Spleen (tissue), 11 donors: ENCODE results near the gene TMED8. TPM values are rescaled to one million over a fixed set of nuclear protein-coding genes. Genes with fewer than 3 reads are reported as not detected.
"Not testable (repeated sequence)": the region's sequence is repeated elsewhere in the genome, so short reads cannot be mapped to it uniquely, and the experiment has no call there.

Source experiments
- DNase-seq: peaks from one replicate; pipeline ENCODE4 v3.0.0-alpha.2; 2020
- H3K27ac ChIP-seq, 8 donors: fragments of 200-600 bp; sonication (generic) in 7 of 8; 1 replicate in 4 of 8; 2 replicates in 4 of 8; pipeline versions ENCODE4 v1.5.0 to v1.8.0; 2016 to 2021; ENCODE audit warnings: inconsistent platforms in 4 of 8, mild to moderate bottlenecking in 4 of 8, moderate library complexity in 1 of 8
- H3K27me3 ChIP-seq, 7 donors: fragments of 200-600 bp; sonication (generic) in 6 of 7; replicated peaks in 1 of 7; 1 replicate in 4 of 7; 2 replicates in 3 of 7; pipeline versions ENCODE4 v1.5.0 to v1.8.0; 2016 to 2021; ENCODE audit warnings: inconsistent platforms in 3 of 7, mild to moderate bottlenecking in 1 of 7
- H3K36me3 ChIP-seq, 6 donors: fragments of 200-600 bp; sonication (generic) in 5 of 6; 1 replicate in 4 of 6; 2 replicates in 2 of 6; pipeline versions ENCODE4 v1.5.0 to v1.8.0; 2016 to 2021; ENCODE audit warnings: inconsistent platforms in 2 of 6
- H3K4me1 ChIP-seq, 6 donors: fragments of 200-600 bp; sonication (generic) in 5 of 6; 1 replicate in 3 of 6; 2 replicates in 3 of 6; pipeline versions ENCODE4 v1.5.0 to v1.8.0; 2016 to 2021; ENCODE audit warnings: inconsistent platforms in 3 of 6
- H3K4me3 ChIP-seq, 8 donors: fragments of 200-600 bp; sonication (generic) in 7 of 8; 1 replicate in 4 of 8; 2 replicates in 4 of 8; pipeline versions ENCODE4 v1.5.0 to v1.8.0; 2016 to 2021; ENCODE audit warnings: inconsistent platforms in 4 of 8, mild to moderate bottlenecking in 4 of 8, moderate library complexity in 2 of 8
- H3K9me3 ChIP-seq, 8 donors: fragments of 200-600 bp; sonication (generic) in 7 of 8; 1 replicate in 4 of 8; 2 replicates in 4 of 8; pipeline versions ENCODE4 v1.5.0 to v1.8.0; 2016 to 2021; ENCODE audit warnings: inconsistent platforms in 4 of 8
- CTCF ChIP-seq, 11 experiments: fragments of 200-600 bp in 7 of 11; fragments of 450-650 bp in 4 of 11; sonication (generic) in 4 of 11; IDR thresholded peaks in 8 of 11; conservative IDR thresholded peaks in 3 of 11; 1 replicate in 7 of 11; 2 replicates in 4 of 11; pipeline versions ENCODE4 v1.4.0 to v1.8.0; 2016 to 2021; ENCODE audit warnings: antibody characterized with exemption in 11 of 11, inconsistent platforms in 4 of 11, mild to moderate bottlenecking in 1 of 11
- POLR2A ChIP-seq, 3 donors: fragments of 450-650 bp; IDR thresholded peaks; one replicate each; pipeline ENCODE4 v1.5.1; 2017; ENCODE audit warnings: antibody characterized with exemption in 3 of 3, mild to moderate bottlenecking in 1 of 3
- POLR2AphosphoS5 ChIP-seq, 3 donors: sonication (generic); formaldehyde crosslinking; IDR thresholded peaks; one replicate each; pipeline ENCODE4 v1.5.1; 2017; ENCODE audit warnings: antibody characterized with exemption in 3 of 3
- WGBS, 5 donors: extraction: QIAGEN DNeasy Blood & Tissue Kit in 3 of 5; methylation state at CpG; one replicate each; pipeline versions ENCODE4 v1.1.5 to v1.1.7; 2013 to 2018; 5-methylcytosine and 5-hydroxymethylcytosine counted together
- intact Hi-C: fragments of 100-400 bp; cut with DNase I; formaldehyde crosslinking; loops from one replicate; pipeline ENCODE4 v1.15.0; 2023; ENCODE audit warnings: low total_unique reads
- polyA plus RNA-seq, 3 donors: library from polyadenylated mRNA; stranded (reverse); fragments of 200-250 nt; gene quantifications; one replicate each; pipeline ENCODE4 v1.2.1, GENCODE V29; 2013
- total RNA-seq, 7 donors: library from RNA; depleted of rRNA in 3 of 7; stranded (reverse); fragments of >200 nt in 3 of 7; fragmentation: NEBNext Ultra II Directional in 4 of 7; extraction: Animal tissue kit (Norgen Biotek cat#: 25700) in 4 of 7; gene quantifications; one replicate each; pipeline versions ENCODE4 v1.1.0 to v1.2.1, GENCODE V29; 2016 to 2021
- donor health status: healthy with polysubstance abuse.
- donor health status: DM: no; HTN: no; CAD: no; lungs with moderate emphysema.
- donor health status: DM: no; HTN: no; CAD: no.
- donor health status: Bipolar disorder and iron deficiency.
- donor health status: healthy.
- donor health status: DM: no; HTN: no; CAD: no.
- donor health status: DM: yes; HTN: yes; CAD: no.

Gene TMED8
- total and polyA plus RNA-seq, 10 donors = 8.1 to 32.3 (median 21.4) TPM

- peaks cover 3 to 30% (median 26%) of the 10 kb centered on the region in 8 donors for H3K9me3 ChIP-seq
- intact Hi-C loops = no loop called here
- H3K27me3 ChIP-seq = no peaks in the 10 kb centered on the region
- no peak within 1 kb of the TSS for H3K4me3 ChIP-seq
- no peaks in the 10 kb centered on the region for H3K4me1 ChIP-seq
- TF ChIP-seq POLR2A (IDR thresholded peaks at IDR 0.05) = no peak
- no peak for TF ChIP-seq POLR2AphosphoS5 (IDR thresholded peaks at IDR 0.05)
- no peak for TF ChIP-seq CTCF (IDR thresholded peaks at IDR 0.05 in 8 of 11, conservative IDR thresholded peaks at IDR 0.05 in 3 of 11)
- WGBS, 5 donors = 88 to 100% (median 95%) methylated on average over 1 of the region's 1 CpG
- no peak for DNase-seq
- peaks cover 0 to 80% (median 63%) of the 10 kb centered on the region in 6 donors for H3K36me3 ChIP-seq
- no peak within 1 kb of the TSS for H3K27ac ChIP-seq
Observed at GRCh38 chr14:77423423-77423822, 46.5 kb upstream of the TMED8 start, which contains the start of gene NOXRED1. TSS of gene NOXRED1 (minus strand) at chr14:77423523. CDS start at chr14:77422889, 634 bp downstream.

DNA sequence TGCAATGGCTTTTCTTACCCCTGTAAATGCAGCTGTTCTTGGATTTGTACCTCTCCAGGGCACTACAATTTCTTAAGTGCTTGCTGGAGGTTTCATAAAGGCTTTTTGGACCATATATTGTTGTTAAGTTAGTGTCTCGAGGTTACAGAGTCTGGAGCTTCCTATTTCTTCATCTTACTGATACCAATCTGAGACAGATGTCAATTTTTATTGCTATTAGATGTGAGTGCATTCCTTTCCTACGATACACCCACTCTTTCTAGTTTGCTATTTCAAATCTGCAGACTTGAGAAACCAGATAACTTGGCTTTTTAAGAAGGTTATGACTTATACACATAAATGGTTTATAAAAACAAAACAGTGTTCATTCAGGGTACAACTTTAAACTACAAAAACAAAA lies 44.3 kb upstream of the TMED8 start:
- Histone ChIP-seq H3K27me3 (no peaks in the 10 kb centered on the region), H3K4me1 (no peaks in the 10 kb centered on the region), H3K4me3 (no peak overlapping the region), H3K36me3 (peaks cover 0 to 58% (median 41%) of the 10 kb centered on the region in 6 donors), H3K27ac (no peak overlapping the region), H3K9me3 (peaks cover 3 to 47% (median 36%) of the 10 kb centered on the region in 8 donors)
- no peak for DNase-seq
- WGBS, 5 donors = 41 to 73% (median 44%) methylated on average over 2 of the region's 2 CpGs
- TF ChIP-seq CTCF (IDR thresholded peaks at IDR 0.05 in 8 of 11, conservative IDR thresholded peaks at IDR 0.05 in 3 of 11) (no peak), POLR2AphosphoS5 (IDR thresholded peaks at IDR 0.05) (no peak), POLR2A (IDR thresholded peaks at IDR 0.05) (no peak)
- intact Hi-C loops = no loop called here

GRCh38 chr14:77416836-77417235 lies 39.9 kb upstream of the TMED8 start:
- 92 to 95% (median 95%) methylated on average over 6 to 8 of the region's 8 CpGs for WGBS, 5 donors
- DNase-seq = no peak
- H3K4me1 ChIP-seq = no peaks in the 10 kb centered on the region
- H3K27ac ChIP-seq = peak overlapping the region in 1 of 8 donors; percentile 35
- H3K36me3 ChIP-seq = peaks cover 0 to 14% (median 1%) of the 10 kb centered on the region in 6 donors
- H3K4me3 ChIP-seq = no peak overlapping the region
- H3K27me3 ChIP-seq = no peaks in the 10 kb centered on the region
- H3K9me3 ChIP-seq = peaks cover 3 to 47% (median 36%) of the 10 kb centered on the region in 8 donors
- no peak for TF ChIP-seq POLR2AphosphoS5 (IDR thresholded peaks at IDR 0.05)
- intact Hi-C loops = no loop called here

DNA sequence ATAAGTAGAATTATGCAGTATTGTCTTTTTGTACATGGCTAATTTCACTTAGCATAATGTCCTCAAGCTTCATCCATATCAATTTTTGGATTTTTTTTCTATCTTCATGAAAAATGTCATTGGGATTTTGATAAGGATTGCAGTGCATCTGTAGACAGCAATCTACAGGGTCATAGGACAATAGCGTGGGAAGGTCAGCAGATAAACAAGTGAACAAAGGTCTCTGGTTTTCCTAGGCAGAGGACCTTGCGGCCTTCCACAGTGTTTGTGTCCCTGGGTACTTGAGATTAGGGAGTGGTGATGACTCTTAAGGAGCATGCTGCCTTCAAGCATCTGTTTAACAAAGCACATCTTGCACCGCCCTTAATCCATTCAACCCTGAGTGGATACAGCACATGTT lies 39.2 kb upstream of the TMED8 start:
- intact Hi-C loops, H3K36me3 ChIP-seq, H3K4me3 ChIP-seq, H3K27me3 ChIP-seq, DNase-seq, H3K4me1 ChIP-seq, H3K27ac ChIP-seq: not testable (repeated sequence)
- WGBS, 5 donors = 70 to 90% (median 86%) methylated on average over 2 of the region's 3 CpGs
- H3K9me3 ChIP-seq = peaks cover 3 to 43% (median 35%) of the 10 kb centered on the region in 8 donors

DNA sequence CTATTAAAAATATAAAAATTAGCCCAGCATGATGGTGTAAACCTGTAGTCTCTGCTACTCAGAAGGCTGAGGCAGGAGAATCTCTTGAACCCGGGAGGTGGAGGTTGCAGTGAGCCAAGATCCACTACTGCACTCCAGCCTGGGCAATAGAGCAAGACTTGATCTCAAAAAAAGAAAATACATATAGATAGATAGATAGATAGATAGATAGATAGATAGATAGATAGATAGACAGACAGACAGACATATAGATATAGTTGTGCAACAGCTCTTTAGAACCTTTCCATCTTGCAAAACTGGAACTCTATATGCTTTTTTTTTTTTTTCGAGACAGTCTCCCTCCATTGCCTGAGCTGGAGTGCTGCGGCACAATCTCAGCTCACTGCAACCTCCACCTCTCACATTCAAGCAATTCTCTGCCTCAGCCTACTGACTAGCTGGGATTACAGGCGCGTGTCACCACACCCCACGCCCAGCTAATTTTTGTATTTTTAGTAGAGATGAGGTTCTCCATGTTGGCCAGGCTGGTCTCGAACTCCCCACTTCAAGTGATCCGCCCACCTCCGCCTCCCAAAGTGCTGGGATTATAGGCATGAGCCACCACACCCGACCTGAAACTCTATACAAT lies 38.6 kb upstream of the TMED8 start:
- H3K27me3 ChIP-seq, DNase-seq, intact Hi-C loops, H3K4me1 ChIP-seq, H3K27ac ChIP-seq, H3K36me3 ChIP-seq, H3K4me3 ChIP-seq: not testable (repeated sequence)
- 91 to 96% (median 94%) methylated on average over 10 of the region's 10 CpGs for WGBS, 5 donors
- peaks cover 3 to 37% (median 30%) of the 10 kb centered on the region in 8 donors for H3K9me3 ChIP-seq
